ENCODE results near the gene SLC4A3.

Gene SLC4A3

GRCh38 chr2:219633276-219634065 is 6.0 kb downstream of the SLC4A3 start:
- DNase-seq (ENCODE audit: low read depth), result no peak

GRCh38 chr2:219634171-219634940 is 6.9 kb downstream of the SLC4A3 start:
- no peak for DNase-seq (ENCODE audit: low read depth)

GRCh38 chr2:219634951-219635751 is 7.7 kb downstream of the SLC4A3 start:
- DNase-seq (ENCODE audit: low read depth), result no peak

- DNase-seq (ENCODE audit: low read depth), result no peak
These were observed 8.9 kb downstream of the SLC4A3 start for GRCh38 chr2:219636144-219636915.

GRCh38 chr2:219636941-219637841 is 9.8 kb downstream of the SLC4A3 start:
- no peak for DNase-seq (ENCODE audit: low read depth)

GRCh38 chr2:219637842-219638185 is 10.4 kb downstream of the SLC4A3 start:
- no peak for DNase-seq (ENCODE audit: low read depth)

- no peak for DNase-seq (ENCODE audit: low read depth)
These were observed 11.0 kb downstream of the SLC4A3 start for GRCh38 chr2:219638217-219638947.

- peak; percentile 68 for DNase-seq (ENCODE audit: low read depth)
These were observed 11.7 kb downstream of the SLC4A3 start for GRCh38 chr2:219638948-219639755.

- peak; percentile 23 for DNase-seq (ENCODE audit: low read depth)
These were observed 14.1 kb downstream of the SLC4A3 start for GRCh38 chr2:219641390-219642068.

- DNase-seq (ENCODE audit: low read depth), result no peak
These were observed 14.6 kb downstream of the SLC4A3 start for GRCh38 chr2:219642069-219642454.

GRCh38 chr2:219642465-219643083 is 15.1 kb downstream of the SLC4A3 start:
- peak; percentile 95 for DNase-seq (ENCODE audit: low read depth)

- DNase-seq (ENCODE audit: low read depth), result no peak
These were observed 15.6 kb downstream of the SLC4A3 start for GRCh38 chr2:219643084-219643473.

- DNase-seq (ENCODE audit: low read depth), result no peak
These were observed 16.5 kb downstream of the SLC4A3 start for GRCh38 chr2:219643788-219644398.

GRCh38 chr2:219644801-219645480 is 17.5 kb downstream of the SLC4A3 start:
- DNase-seq (ENCODE audit: low read depth), result peak; percentile 31

GRCh38 chr2:219645631-219646527 is 18.4 kb downstream of the SLC4A3 start:
- DNase-seq (ENCODE audit: low read depth), result peak; percentile 89

- DNase-seq (ENCODE audit: low read depth), result no peak
These were observed 20.7 kb downstream of the SLC4A3 start for GRCh38 chr2:219648176-219648575.

All from EH (cell line).